HG02970 (cell line): ENCODE results near the gene UGGT2.

Experiments
- ATAC-seq: cut with Tn5 transposase; IDR thresholded peaks from one replicate; pipeline ENCODE4 v1.9.1; 2021; ENCODE audit warnings: mild to moderate bottlenecking, moderate library complexity, moderate number of reproducible peaks; ENCODE audit not compliant: unreplicated experiment, low FRiP score

Gene UGGT2

DNA sequence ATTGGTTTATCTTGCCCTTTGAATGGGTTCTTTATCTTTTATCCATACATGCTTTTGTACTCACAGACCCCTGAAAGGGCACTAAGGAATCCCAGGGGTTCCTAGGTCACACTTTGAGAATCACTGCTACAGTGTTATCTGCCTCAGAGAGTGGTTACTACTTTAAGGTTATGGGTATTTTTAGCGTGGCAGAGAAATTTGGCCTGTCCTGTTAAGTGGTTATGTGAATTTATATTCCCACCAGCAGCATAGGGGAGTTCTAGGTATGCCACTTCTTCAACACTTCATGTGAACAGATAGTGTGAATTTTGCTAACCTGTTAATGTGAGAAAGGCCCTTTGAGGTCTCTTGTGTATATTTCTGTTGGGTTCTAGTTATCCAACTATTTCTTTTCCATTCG lies 300.5 kb downstream of the UGGT2 start:
- ATAC-seq, result no peak
